HepG2 (cell line): ENCODE measurements around the gene FITM2. TPM values are rescaled to one million over a fixed set of nuclear protein-coding genes. Genes with fewer than 3 reads are reported as not detected.

Source experiments
- HDAC1 ChIP-seq: sonication (generic); formaldehyde crosslinking; IDR thresholded peaks from 2 replicates; pipeline ENCODE4 v1.5.1; 2020; ENCODE audit warnings: mild to moderate bottlenecking, missing genetic modification reagents
- HDAC2 ChIP-seq: sonication (generic); formaldehyde crosslinking; IDR thresholded peaks from 2 replicates; pipeline ENCODE4 v1.4.0; 2020; ENCODE audit warnings: missing genetic modification reagents
- HIVEP1 ChIP-seq: sonication (generic); formaldehyde crosslinking; IDR thresholded peaks from 2 replicates; pipeline ENCODE4 v1.4.0; 2020; ENCODE audit warnings: mild to moderate bottlenecking, missing genetic modification reagents
- HMGA1 ChIP-seq: sonication (generic); formaldehyde crosslinking; conservative IDR thresholded peaks from 2 replicates; pipeline ENCODE4 v1.4.0; 2020; ENCODE audit warnings: missing genetic modification reagents
- RXRA ChIP-seq: sonication (generic); formaldehyde crosslinking; IDR thresholded peaks from 2 replicates; pipeline ENCODE4 v1.5.1; 2020; ENCODE audit warnings: missing genetic modification reagents
- SIX4 ChIP-seq: sonication (generic); formaldehyde crosslinking; IDR thresholded peaks from 2 replicates; pipeline ENCODE4 v1.4.0; 2020; ENCODE audit warnings: missing genetic modification reagents
- SMAD3 ChIP-seq: sonication (generic); formaldehyde crosslinking; IDR thresholded peaks from 2 replicates; pipeline ENCODE4 v1.4.0; 2020; ENCODE audit warnings: missing genetic modification reagents
- ZFP1 ChIP-seq: IDR thresholded peaks from 2 replicates; pipeline ENCODE4 v1.6.1; 2016
- ZSCAN22 ChIP-seq: sonication (generic); formaldehyde crosslinking; IDR thresholded peaks from 2 replicates; pipeline ENCODE4 v1.4.0; 2020; ENCODE audit warnings: mild to moderate bottlenecking, missing genetic modification reagents
- polyA plus RNA-seq, 8 experiments: library from polyadenylated mRNA; depleted of rRNA in 3 of 8; stranded (reverse) in 7 of 8; unstranded in 1 of 8; fragments of >200 nt; fragmentation: Illumina TruSeq in 4 of 8; extraction: Trizol in 4 of 8; gene quantifications; 2 replicates each; pipeline versions ENCODE4 v1.2.1 to v1.2.3, GENCODE V29; 2011 to 2016; ENCODE audit warnings: low read depth in 4 of 8, missing spikeins in 1 of 8, mixed read lengths in 1 of 8; ENCODE audit not compliant: insufficient read depth in 1 of 8
- total RNA-seq, 5 experiments: library from RNA; depleted of rRNA; stranded (reverse); fragments of >200 nt; fragmentation: Illumina TruSeq; extraction: Trizol; gene quantifications; 2 replicates each; pipeline ENCODE4 v1.2.3, GENCODE V29; 2016; ENCODE audit warnings: low read depth in 1 of 5
- TF ChIP-seq, protein P1 (sequence below): sonication (generic); formaldehyde crosslinking; IDR thresholded peaks from 2 replicates; pipeline ENCODE4 v1.4.0; 2020; ENCODE audit warnings: mild to moderate bottlenecking, missing genetic modification reagents
- TF ChIP-seq, protein P2 (sequence below): sonication (generic); formaldehyde crosslinking; IDR thresholded peaks from 2 replicates; pipeline ENCODE4 v1.4.0; 2020; ENCODE audit warnings: missing genetic modification reagents, borderline replicate concordance
- TF ChIP-seq, protein P3 (sequence below): sonication (generic); formaldehyde crosslinking; conservative IDR thresholded peaks from 2 replicates; pipeline ENCODE4 v1.8.1; 2023; ENCODE audit warnings: missing genetic modification reagents
- TF ChIP-seq, protein P4 (sequence below): sonication (generic); formaldehyde crosslinking; IDR thresholded peaks from 2 replicates; pipeline ENCODE4 v1.4.0; 2020; ENCODE audit warnings: mild to moderate bottlenecking, missing genetic modification reagents

FITM2 gene
- total and polyA plus RNA-seq, 2 of the 13 experiments (the other 11 are each of a cell fraction or from before 2014, with no cell fraction given): 9.6 to 24.5 TPM

DNA sequence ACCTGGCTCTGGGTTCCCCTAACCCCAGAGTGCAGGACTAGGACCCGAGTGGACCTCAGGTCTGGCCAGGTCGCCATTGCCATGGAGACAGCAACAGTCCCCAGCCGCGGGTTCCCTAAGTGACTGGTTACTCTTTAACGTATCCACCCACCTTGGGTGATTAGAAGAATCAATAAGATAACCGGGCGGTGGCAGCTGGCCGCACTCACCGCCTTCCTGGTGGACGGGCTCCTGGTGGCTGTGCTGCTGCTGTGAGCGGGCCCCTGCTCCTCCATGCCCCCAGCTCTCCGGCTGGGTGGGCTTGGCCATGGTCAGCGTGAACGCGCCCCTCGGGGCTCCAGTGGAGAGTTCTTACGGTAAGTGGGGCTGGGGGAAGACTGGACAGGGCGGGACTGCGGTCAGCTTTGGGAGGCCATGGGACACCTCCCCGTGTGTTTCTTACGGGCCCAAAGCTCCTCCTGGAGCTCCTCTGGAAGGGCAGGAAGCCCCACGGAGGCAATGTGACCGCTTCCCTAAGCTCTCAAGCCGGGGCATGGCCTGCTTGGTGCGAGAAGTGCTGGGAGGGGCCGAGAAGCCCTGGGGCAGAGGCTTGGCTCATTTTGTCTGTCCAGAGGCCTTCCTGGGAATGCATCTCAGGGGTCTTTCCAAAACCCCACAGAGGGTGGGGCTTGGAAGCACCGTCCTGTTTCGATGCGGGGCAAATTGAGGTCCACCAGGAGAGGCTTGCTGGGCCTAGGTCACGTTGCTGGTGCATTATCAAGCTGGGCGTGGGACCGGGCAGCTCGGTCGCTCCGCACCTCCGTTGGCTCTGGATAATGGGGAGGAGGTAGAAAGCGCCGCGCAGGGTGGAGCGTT is 44.7 kb upstream of the FITM2 start, which contains the start of gene HNF4A (continued):
- TF ChIP-seq, protein P1, sequence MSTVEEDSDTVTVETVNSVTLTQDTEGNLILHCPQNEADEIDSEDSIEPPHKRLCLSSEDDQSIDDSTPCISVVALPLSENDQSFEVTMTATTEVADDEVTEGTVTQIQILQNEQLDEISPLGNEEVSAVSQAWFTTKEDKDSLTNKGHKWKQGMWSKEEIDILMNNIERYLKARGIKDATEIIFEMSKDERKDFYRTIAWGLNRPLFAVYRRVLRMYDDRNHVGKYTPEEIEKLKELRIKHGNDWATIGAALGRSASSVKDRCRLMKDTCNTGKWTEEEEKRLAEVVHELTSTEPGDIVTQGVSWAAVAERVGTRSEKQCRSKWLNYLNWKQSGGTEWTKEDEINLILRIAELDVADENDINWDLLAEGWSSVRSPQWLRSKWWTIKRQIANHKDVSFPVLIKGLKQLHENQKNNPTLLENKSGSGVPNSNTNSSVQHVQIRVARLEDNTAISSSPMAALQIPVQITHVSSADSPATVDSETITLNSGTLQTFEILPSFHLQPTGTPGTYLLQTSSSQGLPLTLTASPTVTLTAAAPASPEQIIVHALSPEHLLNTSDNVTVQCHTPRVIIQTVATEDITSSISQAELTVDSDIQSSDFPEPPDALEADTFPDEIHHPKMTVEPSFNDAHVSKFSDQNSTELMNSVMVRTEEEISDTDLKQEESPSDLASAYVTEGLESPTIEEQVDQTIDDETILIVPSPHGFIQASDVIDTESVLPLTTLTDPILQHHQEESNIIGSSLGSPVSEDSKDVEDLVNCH (CRISPR knock-in tag): no peak
- TF ChIP-seq, protein P2, sequence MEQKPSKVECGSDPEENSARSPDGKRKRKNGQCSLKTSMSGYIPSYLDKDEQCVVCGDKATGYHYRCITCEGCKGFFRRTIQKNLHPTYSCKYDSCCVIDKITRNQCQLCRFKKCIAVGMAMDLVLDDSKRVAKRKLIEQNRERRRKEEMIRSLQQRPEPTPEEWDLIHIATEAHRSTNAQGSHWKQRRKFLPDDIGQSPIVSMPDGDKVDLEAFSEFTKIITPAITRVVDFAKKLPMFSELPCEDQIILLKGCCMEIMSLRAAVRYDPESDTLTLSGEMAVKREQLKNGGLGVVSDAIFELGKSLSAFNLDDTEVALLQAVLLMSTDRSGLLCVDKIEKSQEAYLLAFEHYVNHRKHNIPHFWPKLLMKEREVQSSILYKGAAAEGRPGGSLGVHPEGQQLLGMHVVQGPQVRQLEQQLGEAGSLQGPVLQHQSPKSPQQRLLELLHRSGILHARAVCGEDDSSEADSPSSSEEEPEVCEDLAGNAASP (CRISPR knock-in tag): peak; percentile 68; the same call in 1 of the 2 replicates
- TF ChIP-seq ZSCAN22 (CRISPR knock-in tag) (peak; percentile 79), SIX4 (CRISPR knock-in tag) (0 out of 2 replicates have a peak, but pooled peaks have one; percentile 65), HMGA1 (CRISPR knock-in tag) (no peak), HIVEP1 (CRISPR knock-in tag) (peak; percentile 84), SMAD3 (peak; percentile 80; the same call in 1 of the 2 replicates), HDAC1 (CRISPR knock-in tag) (peak; percentile 92), ZFP1 (CRISPR knock-in tag) (peak; percentile 44; the same call in 1 of the 2 replicates), HDAC2 (CRISPR knock-in tag) (peak; percentile 73), RXRA (CRISPR knock-in tag) (peak; percentile 84)
- TF ChIP-seq, protein P3, sequence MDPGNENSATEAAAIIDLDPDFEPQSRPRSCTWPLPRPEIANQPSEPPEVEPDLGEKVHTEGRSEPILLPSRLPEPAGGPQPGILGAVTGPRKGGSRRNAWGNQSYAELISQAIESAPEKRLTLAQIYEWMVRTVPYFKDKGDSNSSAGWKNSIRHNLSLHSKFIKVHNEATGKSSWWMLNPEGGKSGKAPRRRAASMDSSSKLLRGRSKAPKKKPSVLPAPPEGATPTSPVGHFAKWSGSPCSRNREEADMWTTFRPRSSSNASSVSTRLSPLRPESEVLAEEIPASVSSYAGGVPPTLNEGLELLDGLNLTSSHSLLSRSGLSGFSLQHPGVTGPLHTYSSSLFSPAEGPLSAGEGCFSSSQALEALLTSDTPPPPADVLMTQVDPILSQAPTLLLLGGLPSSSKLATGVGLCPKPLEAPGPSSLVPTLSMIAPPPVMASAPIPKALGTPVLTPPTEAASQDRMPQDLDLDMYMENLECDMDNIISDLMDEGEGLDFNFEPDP: 0 out of 2 replicates have a peak, but pooled peaks have one; percentile 89
- TF ChIP-seq, protein P4, sequence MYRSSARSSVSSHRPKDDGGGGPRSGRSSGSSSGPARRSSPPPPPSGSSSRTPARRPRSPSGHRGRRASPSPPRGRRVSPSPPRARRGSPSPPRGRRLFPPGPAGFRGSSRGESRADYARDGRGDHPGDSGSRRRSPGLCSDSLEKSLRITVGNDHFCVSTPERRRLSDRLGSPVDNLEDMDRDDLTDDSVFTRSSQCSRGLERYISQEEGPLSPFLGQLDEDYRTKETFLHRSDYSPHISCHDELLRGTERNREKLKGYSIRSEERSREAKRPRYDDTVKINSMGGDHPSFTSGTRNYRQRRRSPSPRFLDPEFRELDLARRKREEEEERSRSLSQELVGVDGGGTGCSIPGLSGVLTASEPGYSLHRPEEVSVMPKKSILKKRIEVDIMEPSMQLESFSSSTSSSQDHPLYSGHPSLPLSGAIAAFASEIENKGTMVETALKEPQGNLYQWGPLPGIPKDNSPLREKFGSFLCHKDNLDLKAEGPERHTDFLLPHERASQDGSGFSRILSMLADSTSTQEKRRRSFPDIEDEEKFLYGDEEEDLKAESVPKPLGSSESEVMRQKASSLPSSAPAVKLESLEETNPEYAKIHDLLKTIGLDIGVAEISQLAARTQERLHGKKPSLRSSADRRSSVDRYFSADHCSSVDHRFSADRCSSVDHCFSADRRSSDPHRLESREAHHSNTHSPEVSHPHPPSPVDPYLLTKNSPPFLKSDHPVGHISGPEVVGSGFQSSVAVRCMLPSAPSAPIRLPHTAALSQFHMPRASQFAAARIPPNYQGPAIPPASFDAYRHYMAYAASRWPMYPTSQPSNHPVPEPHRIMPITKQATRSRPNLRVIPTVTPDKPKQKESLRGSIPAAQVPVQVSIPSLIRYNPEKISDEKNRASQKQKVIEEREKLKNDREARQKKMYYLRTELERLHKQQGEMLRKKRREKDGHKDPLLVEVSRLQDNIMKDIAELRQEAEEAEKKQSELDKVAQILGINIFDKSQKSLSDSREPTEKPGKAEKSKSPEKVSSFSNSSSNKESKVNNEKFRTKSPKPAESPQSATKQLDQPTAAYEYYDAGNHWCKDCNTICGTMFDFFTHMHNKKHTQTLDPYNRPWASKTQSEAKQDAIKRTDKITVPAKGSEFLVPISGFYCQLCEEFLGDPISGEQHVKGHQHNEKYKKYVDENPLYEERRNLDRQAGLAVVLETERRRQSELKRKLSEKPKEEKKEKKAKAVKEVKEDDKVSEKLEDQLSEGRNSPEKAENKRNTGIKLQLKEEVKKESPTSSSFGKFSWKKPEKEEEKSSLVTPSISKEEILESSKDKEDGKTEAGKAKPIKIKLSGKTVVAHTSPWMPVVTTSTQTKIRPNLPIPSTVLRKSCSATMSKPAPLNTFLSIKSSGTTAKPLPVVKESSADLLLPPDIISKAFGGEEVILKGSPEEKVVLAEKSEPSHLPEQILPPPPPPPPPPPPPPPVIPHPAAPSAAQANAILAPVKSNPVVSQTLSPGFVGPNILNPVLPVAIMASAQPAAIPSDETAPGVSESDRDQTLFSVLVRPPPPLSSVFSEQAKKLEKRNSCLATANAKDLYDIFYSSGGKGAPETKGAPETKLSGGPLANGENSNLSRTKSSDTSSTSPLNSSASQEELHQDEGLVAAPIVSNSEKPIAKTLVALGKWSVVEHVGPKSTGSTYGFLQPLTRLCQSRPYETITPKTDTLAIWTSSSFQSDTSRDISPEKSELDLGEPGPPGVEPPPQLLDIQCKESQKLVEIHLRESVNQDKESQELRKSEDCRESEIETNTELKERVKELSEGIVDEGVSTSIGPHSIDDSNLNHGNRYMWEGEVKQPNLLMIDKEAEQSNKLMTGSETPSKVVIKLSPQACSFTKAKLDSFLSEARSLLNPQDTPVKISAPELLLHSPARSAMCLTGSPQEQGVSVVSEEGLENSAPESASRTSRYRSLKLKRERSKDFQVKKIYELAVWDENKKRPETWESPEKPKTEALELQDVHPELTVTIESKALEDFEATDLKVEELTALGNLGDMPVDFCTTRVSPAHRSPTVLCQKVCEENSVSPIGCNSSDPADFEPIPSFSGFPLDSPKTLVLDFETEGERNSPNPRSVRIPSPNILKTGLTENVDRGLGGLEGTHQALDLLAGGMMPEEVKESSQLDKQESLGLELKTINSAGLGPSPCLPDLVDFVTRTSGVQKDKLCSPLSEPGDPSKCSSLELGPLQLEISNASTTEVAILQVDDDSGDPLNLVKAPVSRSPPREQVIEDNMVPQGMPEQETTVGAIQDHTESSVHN: peak; percentile 93
